ENCODE results near the gene AQP2.

GRCh38 chr12:50006754-50007442 is 56.4 kb downstream of the AQP2 start:
- no peak for TF ChIP-seq CTCF (IDR thresholded peaks at IDR 0.05 in 2 of 3, conservative IDR thresholded peaks at IDR 0.05 in 1 of 3; ENCODE audit: borderline replicate concordance in 1 of 3, insufficient read depth in 1 of 3, low read depth in 2 of 3, low read length in 2 of 3)
- no peak for TF ChIP-seq SP1 (IDR thresholded peaks at IDR 0.05; ENCODE audit: low read depth)
- TF ChIP-seq MAX (IDR thresholded peaks at IDR 0.05) = no peak
- TF ChIP-seq YY1 (IDR thresholded peaks at IDR 0.05; ENCODE audit: extremely low read depth, insufficient replicate concordance, low read depth, low read length) = no peak
- TF ChIP-seq POLR2AphosphoS5 (IDR thresholded peaks at IDR 0.05; ENCODE audit: low read depth, low read length) = no peak
- no peak for TF ChIP-seq JUND (IDR thresholded peaks at IDR 0.05)
- no peak for TF ChIP-seq SIN3A (IDR thresholded peaks at IDR 0.05; ENCODE audit: low read depth)
- TF ChIP-seq RAD21 (IDR thresholded peaks at IDR 0.05; ENCODE audit: low read depth) = no peak
- TF ChIP-seq EZH2 (IDR thresholded peaks at IDR 0.05) = no peak
- TF ChIP-seq SRF (IDR thresholded peaks at IDR 0.05; ENCODE audit: low read depth) = no peak
- TF ChIP-seq POLR2A (IDR thresholded peaks at IDR 0.05; ENCODE audit: borderline replicate concordance, extremely low read depth, insufficient read depth, insufficient read length) = no peak
- no peak for TF ChIP-seq REST (IDR thresholded peaks at IDR 0.05; ENCODE audit: low read depth)
- TF ChIP-seq ZFX (IDR thresholded peaks at IDR 0.05) = no peak

Data from HCT116 (cell line).